ENCODE data around the gene C4orf50.

DNA sequence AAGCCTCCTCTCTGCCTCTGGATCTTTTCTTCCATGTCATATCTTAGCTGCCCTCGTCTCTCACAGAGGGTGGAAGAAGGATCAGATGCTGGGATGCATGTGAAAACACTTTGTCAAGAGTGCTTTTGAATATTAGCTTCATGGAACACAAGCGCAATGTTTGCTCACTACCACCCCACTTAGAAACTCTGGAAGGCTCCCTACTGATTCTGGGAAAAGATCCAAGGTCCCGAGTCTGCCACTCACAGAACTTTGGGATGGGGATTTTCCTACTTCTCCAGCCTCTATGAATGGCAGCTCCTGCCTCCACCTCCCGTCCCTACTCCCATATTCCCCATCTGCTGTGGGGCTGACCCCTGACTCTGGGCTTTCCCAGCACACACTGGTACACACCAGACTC lies 85.1 kb downstream of the C4orf50 start:
- TF ChIP-seq, protein P1, sequence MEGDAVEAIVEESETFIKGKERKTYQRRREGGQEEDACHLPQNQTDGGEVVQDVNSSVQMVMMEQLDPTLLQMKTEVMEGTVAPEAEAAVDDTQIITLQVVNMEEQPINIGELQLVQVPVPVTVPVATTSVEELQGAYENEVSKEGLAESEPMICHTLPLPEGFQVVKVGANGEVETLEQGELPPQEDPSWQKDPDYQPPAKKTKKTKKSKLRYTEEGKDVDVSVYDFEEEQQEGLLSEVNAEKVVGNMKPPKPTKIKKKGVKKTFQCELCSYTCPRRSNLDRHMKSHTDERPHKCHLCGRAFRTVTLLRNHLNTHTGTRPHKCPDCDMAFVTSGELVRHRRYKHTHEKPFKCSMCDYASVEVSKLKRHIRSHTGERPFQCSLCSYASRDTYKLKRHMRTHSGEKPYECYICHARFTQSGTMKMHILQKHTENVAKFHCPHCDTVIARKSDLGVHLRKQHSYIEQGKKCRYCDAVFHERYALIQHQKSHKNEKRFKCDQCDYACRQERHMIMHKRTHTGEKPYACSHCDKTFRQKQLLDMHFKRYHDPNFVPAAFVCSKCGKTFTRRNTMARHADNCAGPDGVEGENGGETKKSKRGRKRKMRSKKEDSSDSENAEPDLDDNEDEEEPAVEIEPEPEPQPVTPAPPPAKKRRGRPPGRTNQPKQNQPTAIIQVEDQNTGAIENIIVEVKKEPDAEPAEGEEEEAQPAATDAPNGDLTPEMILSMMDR (conservative IDR thresholded peaks at IDR 0.05) = no peak
- TF ChIP-seq EZH2 (IDR thresholded peaks at IDR 0.05; ENCODE audit: low read depth) = no peak

All from PC-9 (cell line).